ENCODE results near the gene TRMT1. TPM values are rescaled to one million over a fixed set of nuclear protein-coding genes. Genes with fewer than 3 reads are reported as not detected.

TRMT1 gene
- total RNA-seq, 1 experiment from 2014 or later: 106 TPM

- CTCF ChIA-PET: interaction anchor here (1.7 to 12.0 kb wide), 13 partner anchors 11 to 97 kb away, joined by 8 to 294 read pairs (median 28); no protein-coding TSS in a partner anchor
- ATAC-seq (no peak), DNase-seq (ENCODE audit: low spot score) (no peak)
- TF ChIP-seq NR2C2 (CRISPR knock-in tag; IDR thresholded peaks at IDR 0.05) (no peak), TEAD1 (CRISPR knock-in tag; IDR thresholded peaks at IDR 0.05) (no peak), SMAD3 (CRISPR knock-in tag; IDR thresholded peaks at IDR 0.05; ENCODE audit: borderline replicate concordance) (no peak), CREB1 (CRISPR knock-in tag; IDR thresholded peaks at IDR 0.05) (no peak), ZNF121 (CRISPR knock-in tag; IDR thresholded peaks at IDR 0.05) (no peak), GABPB1 (CRISPR knock-in tag; IDR thresholded peaks at IDR 0.05) (no peak), AFF4 (CRISPR knock-in tag; IDR thresholded peaks at IDR 0.05; ENCODE audit: borderline replicate concordance) (no peak), NFYB (CRISPR knock-in tag; conservative IDR thresholded peaks at IDR 0.05; ENCODE audit: low read depth) (no peak), USF1 (CRISPR knock-in tag; IDR thresholded peaks at IDR 0.05) (no peak), NFE2L1 (CRISPR knock-in tag; IDR thresholded peaks at IDR 0.05) (no peak), SOX15 (CRISPR knock-in tag; IDR thresholded peaks at IDR 0.05) (no peak), ATF2 (CRISPR knock-in tag; IDR thresholded peaks at IDR 0.05; ENCODE audit: borderline replicate concordance, low read depth) (no peak), FOXK1 (CRISPR knock-in tag; IDR thresholded peaks at IDR 0.05) (no peak), FOXJ3 (CRISPR knock-in tag; IDR thresholded peaks at IDR 0.05; ENCODE audit: borderline replicate concordance) (no peak)
- TF ChIP-seq, protein P1, sequence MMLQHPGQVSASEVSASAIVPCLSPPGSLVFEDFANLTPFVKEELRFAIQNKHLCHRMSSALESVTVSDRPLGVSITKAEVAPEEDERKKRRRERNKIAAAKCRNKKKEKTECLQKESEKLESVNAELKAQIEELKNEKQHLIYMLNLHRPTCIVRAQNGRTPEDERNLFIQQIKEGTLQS (CRISPR knock-in tag; conservative IDR thresholded peaks at IDR 0.05): no peak
- TF ChIP-seq, protein P2, sequence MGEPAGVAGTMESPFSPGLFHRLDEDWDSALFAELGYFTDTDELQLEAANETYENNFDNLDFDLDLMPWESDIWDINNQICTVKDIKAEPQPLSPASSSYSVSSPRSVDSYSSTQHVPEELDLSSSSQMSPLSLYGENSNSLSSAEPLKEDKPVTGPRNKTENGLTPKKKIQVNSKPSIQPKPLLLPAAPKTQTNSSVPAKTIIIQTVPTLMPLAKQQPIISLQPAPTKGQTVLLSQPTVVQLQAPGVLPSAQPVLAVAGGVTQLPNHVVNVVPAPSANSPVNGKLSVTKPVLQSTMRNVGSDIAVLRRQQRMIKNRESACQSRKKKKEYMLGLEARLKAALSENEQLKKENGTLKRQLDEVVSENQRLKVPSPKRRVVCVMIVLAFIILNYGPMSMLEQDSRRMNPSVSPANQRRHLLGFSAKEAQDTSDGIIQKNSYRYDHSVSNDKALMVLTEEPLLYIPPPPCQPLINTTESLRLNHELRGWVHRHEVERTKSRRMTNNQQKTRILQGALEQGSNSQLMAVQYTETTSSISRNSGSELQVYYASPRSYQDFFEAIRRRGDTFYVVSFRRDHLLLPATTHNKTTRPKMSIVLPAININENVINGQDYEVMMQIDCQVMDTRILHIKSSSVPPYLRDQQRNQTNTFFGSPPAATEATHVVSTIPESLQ (CRISPR knock-in tag; IDR thresholded peaks at IDR 0.05): no peak
- TF ChIP-seq, protein P3, sequence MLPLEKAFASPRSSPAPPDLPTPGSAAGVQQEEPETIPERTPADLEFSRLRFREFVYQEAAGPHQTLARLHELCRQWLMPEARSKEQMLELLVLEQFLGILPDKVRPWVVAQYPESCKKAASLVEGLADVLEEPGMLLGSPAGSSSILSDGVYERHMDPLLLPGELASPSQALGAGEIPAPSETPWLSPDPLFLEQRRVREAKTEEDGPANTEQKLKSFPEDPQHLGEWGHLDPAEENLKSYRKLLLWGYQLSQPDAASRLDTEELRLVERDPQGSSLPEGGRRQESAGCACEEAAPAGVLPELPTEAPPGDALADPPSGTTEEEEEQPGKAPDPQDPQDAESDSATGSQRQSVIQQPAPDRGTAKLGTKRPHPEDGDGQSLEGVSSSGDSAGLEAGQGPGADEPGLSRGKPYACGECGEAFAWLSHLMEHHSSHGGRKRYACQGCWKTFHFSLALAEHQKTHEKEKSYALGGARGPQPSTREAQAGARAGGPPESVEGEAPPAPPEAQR (CRISPR knock-in tag; IDR thresholded peaks at IDR 0.05): no peak
- TF ChIP-seq, protein P4, sequence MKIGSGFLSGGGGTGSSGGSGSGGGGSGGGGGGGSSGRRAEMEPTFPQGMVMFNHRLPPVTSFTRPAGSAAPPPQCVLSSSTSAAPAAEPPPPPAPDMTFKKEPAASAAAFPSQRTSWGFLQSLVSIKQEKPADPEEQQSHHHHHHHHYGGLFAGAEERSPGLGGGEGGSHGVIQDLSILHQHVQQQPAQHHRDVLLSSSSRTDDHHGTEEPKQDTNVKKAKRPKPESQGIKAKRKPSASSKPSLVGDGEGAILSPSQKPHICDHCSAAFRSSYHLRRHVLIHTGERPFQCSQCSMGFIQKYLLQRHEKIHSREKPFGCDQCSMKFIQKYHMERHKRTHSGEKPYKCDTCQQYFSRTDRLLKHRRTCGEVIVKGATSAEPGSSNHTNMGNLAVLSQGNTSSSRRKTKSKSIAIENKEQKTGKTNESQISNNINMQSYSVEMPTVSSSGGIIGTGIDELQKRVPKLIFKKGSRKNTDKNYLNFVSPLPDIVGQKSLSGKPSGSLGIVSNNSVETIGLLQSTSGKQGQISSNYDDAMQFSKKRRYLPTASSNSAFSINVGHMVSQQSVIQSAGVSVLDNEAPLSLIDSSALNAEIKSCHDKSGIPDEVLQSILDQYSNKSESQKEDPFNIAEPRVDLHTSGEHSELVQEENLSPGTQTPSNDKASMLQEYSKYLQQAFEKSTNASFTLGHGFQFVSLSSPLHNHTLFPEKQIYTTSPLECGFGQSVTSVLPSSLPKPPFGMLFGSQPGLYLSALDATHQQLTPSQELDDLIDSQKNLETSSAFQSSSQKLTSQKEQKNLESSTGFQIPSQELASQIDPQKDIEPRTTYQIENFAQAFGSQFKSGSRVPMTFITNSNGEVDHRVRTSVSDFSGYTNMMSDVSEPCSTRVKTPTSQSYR (CRISPR knock-in tag; IDR thresholded peaks at IDR 0.05): no peak
- TF ChIP-seq, protein P5, sequence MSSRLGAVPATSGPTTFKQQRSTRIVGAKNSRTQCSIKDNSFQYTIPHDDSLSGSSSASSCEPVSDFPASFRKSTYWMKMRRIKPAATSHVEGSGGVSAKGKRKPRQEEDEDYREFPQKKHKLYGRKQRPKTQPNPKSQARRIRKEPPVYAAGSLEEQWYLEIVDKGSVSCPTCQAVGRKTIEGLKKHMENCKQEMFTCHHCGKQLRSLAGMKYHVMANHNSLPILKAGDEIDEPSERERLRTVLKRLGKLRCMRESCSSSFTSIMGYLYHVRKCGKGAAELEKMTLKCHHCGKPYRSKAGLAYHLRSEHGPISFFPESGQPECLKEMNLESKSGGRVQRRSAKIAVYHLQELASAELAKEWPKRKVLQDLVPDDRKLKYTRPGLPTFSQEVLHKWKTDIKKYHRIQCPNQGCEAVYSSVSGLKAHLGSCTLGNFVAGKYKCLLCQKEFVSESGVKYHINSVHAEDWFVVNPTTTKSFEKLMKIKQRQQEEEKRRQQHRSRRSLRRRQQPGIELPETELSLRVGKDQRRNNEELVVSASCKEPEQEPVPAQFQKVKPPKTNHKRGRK (CRISPR knock-in tag; IDR thresholded peaks at IDR 0.05; ENCODE audit: borderline replicate concordance): no peak
- H3K4me1 Mint-ChIP-seq: peaks cover 16% of the 10 kb centered on the region
- H3K36me3 Mint-ChIP-seq: no peaks in the 10 kb centered on the region
- no peaks in the 10 kb centered on the region for H3K9me3 Mint-ChIP-seq
- no peak overlapping the region for H3K27ac Mint-ChIP-seq
- no peak overlapping the region for H3K4me3 Mint-ChIP-seq
- H3K27me3 Mint-ChIP-seq (ENCODE audit: low read depth): peaks cover 66% of the 10 kb centered on the region
- POLR2A ChIA-PET: interaction anchor here (1.0 to 1.5 kb wide), 3 partner anchors 20 to 132 kb away, joined by 3 to 5 read pairs (median 3); no protein-coding TSS in a partner anchor
Observed at GRCh38 chr19:13062317-13062716, 54.2 kb downstream of the TRMT1 start.

All from WTC11 (cell line).